GM21515 (cell line): ENCODE data around the gene ENGASE.

Experiments used
- ATAC-seq: cut with Tn5 transposase; IDR thresholded peaks from one replicate; pipeline ENCODE4 v1.9.1; 2021; ENCODE audit not compliant: unreplicated experiment

ENGASE gene

DNA sequence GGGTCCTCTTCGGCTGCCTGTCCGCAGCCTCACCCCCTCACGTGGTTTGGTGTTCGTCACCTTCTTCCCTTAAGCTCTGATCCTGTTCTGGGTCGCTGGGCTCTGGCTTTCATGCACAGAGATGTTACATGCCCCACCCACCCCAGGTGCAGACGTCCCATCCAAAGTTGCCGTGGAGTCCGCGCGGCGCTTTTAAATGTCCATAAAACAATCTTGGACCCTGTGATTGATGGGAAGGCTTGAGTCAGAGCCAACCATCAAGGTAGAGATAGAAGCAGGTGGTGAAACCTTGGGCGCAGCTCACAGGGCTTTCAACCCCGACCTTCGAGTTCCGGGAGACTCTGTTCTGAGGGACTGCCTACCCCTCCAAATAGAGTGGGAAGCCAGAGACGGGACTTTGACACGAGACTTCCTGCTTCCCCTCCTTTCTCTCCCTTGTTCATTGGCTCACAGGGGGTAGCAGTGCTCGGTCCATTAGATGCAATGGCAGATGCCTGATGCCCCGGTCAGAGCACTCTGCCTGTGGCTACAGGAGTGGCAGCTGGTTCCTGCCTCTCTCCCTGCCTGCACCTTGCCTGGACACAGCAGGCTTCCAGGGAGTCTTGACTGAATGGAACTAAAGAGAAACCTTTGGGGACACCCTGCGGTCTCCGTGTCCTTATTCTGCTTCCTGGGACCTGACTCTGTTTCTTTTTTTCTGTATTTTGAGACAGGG lies 4.0 kb downstream of the ENGASE start:
- no peak for ATAC-seq

DNA sequence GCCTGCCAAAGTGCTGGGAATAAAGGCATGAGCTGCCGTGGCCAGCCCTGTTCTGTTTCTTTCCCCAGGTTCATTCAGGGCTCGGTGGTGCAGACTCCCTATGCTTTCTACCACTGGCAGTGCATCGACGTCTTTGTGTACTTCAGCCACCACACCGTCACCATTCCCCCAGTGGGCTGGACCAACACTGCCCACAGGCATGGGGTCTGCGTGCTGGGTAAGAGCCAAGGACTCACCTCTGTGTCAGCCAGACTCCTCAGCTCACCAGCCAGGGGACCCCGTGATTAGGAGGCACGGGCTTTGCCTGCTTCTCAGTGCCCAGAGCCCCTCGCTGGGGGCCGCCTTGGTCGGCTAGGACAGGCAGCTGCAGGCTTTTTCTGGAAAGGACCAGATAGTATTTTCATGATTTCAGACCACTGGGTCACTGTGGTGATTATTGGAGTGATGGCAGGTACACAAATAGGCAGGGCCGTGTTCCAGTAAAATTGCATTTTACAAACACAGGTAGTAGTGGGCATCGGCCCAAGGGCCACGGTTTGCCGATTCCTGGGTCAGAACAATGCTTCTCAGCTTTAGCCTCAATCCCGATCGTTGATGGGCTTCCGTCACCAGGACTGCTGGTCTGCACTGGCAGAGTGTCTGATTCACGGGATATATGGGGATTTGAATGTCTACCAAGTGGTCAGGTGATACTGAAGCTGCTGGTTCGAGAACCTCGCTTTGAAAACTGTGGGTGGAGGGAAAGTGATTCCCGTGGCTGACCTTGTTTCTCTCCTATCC lies 5.0 kb downstream of the ENGASE start:
- ATAC-seq, result no peak

DNA sequence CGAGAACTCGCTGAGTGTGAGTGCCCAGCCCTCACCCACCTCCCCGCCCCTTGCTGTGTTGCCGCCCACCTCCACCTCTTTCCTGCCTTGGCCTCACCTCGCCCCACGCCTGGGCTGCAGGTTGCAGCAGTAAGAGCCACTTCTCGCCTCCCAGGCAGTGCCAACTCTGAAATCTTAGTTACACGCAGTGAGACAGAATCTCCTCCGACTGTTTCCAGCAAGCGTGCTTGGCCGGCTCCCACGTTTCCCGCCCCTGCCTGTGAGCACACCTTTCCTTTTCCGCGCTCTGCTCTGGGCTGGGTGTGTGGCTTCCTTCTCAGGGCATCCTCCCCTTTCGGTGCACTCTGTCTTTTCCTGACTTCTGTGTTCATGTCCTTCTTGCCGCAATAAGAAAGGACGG lies 5.7 kb downstream of the ENGASE start:
- no peak for ATAC-seq

DNA sequence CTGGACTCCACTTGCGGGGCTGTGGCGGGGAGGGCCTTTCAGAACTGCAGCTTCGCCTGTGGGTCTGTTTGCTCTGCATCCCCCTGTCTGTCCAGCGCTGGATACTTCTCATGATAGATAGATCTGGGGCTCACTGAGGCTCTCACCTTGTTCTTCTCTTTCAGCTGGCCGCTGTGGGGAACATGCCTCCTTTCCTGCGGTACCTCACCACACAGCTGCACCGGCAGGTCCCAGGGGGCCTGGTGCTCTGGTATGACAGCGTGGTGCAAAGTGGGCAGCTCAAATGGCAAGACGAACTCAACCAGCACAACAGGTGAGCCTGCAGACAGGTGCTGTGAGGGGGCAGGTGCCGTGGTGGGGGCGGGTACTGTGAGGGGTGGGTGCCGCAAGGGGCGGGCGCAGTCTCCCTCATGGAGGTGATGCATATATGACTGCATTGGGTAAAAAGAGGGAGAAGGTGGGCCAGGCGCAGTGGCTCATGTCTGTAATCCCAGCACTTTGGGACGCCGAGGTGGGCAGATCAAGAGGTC lies 6.2 kb downstream of the ENGASE start:
- no peak for ATAC-seq

DNA sequence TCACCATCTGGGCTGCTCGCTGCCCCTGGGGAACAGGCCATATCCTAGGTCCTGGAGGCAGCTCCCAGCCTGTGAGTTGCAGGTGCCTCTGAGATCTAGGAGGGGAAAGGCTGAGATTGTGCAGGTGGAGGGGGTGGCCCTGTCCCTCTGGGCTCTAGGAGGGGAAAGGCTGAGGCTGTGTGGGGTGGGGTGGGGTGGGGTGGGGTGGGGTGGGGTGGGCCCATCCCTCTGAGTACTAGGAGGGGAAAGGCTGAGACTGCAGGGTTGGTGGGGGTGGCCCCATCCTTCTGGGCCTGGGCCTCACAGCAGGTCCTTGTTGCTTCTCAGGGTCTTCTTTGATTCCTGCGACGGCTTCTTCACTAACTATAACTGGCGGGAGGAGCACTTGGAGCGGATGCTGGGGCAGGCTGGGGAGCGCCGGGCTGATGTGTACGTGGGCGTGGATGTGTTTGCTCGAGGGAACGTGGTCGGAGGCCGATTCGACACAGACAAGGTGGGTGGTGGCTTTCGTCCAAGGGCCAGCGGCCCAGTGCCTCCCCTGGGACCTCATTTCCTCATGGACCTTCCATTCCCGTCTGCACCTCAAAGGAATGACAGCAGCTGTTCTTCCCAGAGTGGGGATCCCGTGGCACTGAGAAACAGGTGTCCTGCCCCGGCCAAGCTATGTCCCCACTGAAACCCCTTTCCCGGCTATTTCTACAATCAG lies 7.1 kb downstream of the ENGASE start:
- no peak for ATAC-seq

DNA sequence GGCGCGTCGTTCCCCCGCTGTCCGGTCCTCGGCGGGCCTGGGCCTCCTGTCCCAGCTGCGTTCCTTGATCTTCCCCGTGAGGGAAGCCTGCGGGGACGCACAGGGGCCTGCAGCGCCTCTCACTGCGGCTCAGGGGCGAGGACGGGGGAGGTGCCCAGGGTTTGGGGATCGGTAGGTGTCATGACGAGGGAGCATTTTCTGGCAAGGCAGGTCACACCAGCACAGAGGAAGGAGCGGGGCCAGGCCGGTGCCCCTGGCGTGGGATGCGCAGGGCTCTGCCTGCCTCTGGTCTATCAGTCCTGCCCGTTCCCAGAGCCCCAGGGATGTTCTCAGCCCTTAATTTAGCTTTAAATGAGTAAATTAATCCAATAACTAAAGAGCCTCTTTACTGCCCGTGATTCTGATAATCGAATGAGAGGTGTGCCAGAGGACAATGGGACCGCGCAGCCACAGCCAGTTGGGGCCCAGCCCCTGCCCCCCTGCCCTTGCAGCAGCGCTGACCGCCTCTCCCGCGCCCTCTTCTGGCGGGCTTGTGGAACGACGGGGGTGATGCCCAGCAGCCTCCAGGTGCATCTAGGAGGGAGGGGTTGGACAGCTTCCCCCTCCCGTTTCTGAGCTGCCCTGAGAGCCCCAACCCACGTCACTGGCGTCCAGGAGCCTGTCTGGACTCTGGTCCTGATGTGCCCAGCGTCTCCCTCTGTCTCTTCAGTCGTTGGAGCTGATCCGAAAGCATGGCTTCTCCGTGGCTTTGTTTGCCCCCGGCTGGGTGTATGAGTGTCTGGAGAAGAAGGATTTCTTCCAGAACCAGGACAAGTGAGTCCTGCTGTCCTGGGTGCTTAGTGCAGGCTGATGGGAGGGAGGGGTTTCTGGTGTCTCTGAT lies 7.9 kb downstream of the ENGASE start:
- no peak for ATAC-seq

DNA sequence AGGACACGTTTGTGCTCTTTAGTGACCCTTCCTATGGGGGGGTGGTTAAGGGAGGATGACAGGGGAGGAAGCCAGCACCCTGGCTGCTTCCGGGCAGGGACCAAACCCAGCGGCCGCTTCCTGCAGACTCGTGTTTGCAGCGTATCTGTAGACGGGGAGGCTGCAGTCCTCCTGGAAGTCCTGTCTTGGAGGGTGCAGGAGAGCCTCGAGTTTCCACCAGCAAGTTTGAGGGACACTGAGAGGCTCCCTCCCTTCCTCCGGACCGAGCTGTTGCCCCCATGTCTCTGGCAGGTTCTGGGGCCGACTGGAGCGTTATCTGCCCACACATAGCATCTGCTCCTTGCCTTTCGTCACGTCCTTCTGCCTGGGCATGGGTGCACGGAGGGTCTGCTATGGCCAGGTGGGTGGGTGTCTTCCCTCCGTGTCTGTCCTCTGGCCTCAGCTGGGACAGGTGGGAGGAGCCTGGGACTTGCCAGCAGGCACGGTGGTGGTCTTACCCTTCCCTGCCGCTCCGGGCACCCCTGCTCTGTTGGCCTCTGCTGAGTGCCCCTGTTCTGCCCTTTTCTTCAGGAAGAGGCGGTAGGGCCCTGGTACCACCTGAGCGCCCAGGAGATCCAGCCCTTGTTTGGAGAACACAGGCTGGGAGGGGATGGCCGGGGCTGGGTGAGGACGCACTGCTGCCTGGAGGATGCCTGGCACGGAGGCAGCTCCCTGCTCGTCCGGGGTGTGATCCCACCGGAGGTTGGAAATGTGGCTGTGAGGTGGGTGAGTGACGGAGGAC lies 8.8 kb downstream of the ENGASE start:
- ATAC-seq, result no peak

DNA sequence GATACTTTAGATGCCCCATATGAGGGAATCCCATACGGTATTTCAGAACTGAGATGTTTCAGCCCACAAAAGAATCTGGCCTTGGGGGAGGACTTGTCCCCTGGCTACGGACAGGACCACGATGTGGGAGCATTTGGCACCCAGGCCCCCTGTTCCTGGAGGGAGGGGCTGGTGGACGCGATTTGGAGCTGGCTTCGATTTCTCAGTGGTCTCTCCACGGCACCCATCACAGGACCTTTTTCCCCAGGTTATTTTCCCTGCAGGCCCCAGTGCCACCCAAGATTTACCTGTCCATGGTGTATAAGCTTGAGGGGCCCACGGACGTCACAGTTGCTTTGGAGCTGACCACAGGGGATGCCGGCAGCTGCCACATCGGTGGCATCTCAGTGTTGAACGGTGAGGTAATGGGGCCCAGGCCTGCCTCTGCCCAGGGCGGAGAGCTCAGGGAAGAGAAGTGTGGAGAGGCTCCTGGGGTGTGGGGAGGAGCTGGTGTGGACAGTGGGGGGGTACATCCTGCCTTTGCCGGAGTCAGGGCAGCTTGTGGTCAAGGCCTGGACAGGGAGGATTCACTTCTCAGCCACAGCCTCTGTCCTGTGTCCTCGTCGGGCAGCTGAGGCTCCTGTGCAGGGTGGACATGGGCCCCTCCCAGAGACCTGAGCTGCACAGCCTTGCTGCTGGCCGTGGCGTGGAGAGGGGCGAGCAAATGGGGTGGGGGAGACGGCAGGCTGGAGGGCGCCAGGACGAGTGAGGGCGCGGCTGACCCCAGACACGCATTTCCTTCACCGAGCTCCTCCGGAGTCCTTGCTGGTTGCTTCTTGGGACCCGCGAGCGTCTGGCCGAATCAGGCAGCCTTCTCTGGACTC lies 9.9 kb downstream of the ENGASE start:
- no peak for ATAC-seq

DNA sequence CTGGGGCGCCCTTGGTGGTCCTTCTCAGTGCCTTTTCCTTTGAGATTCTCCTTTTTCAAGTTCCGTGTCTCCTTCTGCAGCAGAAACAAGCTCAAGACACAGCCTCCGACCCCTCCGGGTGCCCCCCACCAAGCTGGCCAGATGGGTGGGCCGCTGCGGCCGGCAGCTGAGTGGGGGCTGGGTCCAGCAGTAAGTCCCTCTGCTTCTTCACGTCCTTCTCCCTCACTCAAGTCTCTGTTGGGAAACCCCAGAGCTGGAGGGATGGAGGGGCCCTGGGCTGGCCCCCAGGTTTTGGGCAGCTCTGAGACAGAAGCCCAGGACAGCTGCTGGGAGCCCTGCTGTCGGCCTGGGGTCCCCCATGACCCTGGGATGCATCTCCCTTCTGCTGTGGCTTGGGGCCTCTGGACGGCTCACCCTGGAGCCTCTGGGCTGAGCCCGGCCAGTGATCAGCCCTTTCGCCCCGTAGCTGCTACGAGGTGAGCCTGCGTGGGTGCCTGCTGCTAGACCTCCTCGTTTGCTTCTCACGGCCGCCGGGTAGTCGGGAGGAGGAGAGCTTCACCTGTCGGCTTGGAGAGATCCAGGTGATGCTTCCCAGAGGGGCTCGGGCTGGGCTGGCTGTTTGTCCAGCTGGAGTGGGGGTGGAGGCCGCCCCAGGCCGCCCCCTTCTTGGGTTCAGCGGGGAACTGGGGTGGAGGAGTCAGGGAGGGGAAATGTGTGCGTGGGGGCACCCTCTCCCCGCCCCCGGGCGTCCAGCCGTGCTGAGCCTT lies 10.7 kb downstream of the ENGASE start:
- ATAC-seq, result no peak

DNA sequence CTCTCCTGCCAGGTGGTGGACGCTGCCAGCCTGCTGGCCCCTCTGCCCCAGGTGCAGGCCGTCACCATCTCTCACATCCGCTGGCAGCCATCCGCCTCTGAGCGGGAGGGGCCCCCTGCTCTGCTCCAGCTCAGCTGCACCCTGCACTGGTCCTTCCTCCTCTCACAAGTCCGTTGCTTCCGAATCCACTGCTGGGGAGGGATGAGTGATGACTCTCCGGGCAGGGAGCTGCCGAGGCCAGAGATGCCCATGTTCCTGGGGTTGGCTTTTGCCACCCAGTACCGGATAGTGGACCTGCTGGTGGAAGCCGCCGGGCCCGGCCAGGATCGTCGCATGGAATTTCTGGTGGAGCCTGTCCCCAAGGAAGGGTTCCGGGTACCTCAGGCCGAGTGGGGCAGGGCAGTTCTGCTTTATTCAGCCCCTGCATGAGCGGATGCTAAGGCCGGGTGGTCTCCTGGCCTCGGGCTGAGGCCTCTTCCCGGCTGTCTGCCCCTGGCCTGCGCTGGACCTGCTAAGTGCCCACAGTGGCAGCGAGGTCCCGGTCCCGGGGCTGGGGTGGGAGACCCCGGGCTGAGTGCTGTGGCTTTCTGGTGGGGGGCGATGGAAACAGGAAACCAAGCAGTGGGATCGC lies 11.4 kb downstream of the ENGASE start:
- no peak for ATAC-seq

DNA sequence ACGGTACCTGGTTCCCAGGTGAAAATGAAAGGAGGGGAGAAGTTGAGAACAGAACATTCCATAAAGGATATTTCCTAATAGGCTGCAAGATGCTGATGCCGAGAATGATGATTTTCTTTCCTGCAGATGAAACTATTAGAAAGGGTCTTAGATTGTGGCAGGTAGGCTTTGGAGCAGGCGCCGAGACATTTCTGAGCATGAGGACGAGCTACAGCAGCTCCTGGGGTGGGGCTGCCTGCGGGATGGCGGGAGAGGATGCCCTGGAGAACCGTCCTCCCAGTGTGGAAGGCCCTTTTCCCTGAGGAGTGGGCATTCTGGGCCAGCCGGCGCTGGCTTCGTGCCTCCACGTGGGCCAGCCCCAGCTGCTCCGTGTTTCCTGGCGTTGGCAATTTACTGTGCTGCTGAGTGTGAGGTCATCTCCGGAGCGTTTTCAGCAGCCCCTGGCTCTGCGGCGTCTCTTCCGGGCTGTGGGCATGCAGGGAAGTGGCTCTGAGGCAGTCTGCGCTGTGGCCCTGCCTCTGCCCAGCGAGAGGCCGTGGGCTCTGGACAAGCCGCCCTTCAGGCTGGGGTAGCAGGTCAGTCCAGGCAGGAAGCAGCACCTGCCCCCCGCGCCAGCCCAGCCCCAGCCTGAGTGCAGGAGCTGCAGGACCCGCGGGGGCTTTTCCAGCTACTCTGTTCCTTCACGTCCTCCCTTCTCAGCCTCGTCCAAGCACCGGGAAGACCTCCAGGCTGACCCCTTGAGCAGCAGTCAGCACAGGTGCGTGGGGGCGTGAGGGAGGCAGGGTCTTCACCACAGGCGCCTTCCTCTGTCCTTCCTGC lies 12.2 kb downstream of the ENGASE start:
- ATAC-seq, result no peak

DNA sequence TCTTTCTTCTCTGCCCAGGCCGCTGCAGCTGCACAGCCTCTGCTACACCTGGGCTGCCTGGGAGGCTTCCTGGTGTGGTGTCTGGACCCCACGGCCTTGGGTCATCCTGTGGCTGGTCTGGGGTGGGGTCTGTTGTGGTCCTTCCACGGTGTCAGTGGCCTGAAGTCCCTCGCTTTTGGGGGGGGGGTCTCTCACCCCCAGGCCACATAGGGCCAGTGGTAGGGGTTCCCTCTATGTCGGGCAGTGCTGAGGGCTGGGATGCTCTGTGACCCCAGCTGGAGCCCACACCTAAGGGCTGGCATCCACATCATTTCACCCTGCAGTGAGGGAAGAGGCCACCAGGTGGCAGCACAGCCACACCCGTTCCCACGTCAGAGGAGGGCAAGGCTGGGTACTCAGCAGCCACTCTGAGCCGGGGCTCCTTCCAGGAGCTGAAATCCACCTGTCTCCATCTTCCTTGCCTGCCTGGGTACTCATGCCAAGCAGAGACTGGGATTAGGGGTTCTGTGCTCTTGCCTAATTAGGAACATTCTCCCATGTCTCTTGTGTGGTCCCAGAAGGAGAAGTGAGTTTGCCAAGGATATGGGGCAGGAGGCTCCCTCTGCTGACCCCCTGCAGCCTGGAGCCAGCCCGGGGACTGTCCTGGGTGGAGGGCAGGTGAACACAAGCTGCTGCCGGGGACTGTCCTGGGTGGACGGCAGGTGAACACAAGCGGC lies 13.0 kb downstream of the ENGASE start:
- ATAC-seq, result no peak

DNA sequence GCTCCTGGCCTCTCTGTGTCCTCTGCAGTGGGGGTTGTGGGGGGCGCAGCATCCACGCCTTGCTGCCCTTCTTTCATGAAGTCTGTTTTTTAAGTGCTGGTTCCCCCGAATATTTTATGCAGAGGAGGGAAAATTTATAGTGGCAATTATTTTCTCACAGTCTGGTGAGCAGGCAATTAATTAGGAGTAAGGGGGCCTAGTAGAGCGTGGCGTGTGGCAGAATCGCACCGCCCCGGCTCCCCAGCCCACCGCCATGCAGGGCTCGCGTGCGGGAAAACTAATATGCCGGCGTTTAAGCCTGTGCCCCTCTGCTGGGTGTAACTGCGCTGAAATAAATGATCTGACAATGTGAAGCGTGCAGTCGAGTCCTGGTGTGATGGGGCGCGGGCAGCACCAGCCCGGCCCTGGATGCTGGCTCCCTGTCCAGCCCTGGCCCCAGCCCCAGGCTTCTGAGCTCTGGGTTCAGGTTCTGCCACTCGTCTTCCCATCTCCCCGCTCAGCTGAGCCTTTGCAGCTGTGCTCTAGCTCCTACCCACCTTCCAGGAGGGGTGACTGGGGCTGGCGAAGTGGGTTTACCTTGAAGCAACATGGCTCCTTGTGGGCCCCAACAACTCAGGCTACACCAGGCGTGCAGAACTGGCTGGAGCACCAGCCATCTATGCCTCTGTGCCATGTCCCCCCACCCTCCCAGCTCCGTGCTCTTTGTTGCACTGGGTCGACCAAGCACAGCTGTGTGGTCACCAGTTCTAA lies 13.8 kb downstream of the ENGASE start:
- ATAC-seq, result no peak

DNA sequence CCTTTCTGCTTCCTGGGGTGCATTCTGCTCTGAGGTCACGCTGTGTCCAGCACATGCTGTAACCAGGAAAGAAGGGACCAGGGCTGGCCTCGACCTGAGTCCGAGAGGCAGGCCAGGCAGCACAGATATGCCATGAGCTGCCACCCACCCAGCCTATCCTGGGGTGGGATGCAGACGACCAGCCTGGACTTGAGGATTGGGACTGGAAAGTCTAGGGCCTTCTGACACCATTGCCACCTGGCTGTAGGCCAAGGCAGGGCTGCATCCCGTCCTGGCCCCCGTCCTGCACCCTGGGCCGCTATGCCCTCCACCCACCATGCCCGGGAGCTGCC lies 14.3 kb downstream of the ENGASE start:
- no peak for ATAC-seq

DNA sequence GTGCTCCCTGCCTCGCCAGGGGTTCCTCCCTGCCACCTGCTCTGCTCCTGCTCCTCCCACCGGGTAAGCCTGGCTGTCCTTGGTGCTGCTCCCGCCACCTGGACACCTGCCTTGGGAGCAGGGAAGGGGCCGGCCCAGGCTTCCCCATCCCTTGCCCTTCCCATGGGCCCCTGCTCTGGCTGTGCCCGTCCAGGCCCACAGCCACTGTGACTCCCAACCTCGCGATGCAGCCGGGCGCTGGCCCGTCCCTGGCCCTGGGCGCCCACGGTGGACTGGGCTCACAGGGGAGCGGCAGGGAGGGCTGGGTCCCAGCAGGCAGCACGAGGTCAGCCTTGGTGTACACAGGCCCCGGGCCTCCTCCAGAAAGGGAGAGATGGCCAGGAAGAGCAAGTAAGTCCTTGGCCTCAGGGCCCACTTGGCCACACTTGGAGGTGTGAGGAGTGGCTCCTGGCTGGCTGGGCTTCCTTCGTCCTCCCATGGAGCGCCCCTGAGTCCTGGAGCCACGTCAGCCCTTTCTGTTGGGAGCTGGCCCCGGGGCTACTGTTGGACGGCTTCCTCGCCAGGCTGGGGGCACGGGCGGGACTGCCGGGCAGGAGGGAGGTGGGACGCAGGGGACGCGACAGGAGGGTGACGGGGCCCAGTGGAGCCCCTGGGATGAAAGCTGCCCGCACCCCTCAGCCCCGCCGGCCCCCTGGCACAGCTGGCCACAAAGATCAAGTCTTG lies 15.3 kb downstream of the ENGASE start:
- ATAC-seq, result no peak
